Measurements from ENCODE around the gene GALT.

GRCh38 chr9:34610434-34611206 lies 35.9 kb upstream of the GALT start:
- TF ChIP-seq CTCF (IDR thresholded peaks at IDR 0.05 in 4 of 5, conservative IDR thresholded peaks at IDR 0.05 in 1 of 5) = no peak
- TF ChIP-seq POLR2A (IDR thresholded peaks at IDR 0.05) = no peak
